BLaER1 treated with 17β-estradiol and CSF1 and Interleukin-3, amounts not matched to agents 10 nM and 100 nM (cell line): ENCODE data around the gene KIAA1958.
"Not testable (repeated sequence)": the region's sequence is repeated elsewhere in the genome, so short reads cannot be mapped to it uniquely, and the experiment has no call there.

Source experiments
- H3K27ac ChIP-seq, 11 experiments: shearing (Covaris generic); formaldehyde crosslinking; 2 replicates each; pipeline ENCODE4 v1.8.1; 2022
- H3K27me3 ChIP-seq, 11 experiments: shearing (Covaris generic); formaldehyde crosslinking; 2 replicates each; pipeline ENCODE4 v1.8.1; 2022
- H3K36me3 ChIP-seq, 11 experiments: shearing (Covaris generic); formaldehyde crosslinking; 2 replicates each; pipeline ENCODE4 v1.8.1; 2022
- H3K4me1 ChIP-seq, 10 experiments: shearing (Covaris generic); formaldehyde crosslinking; 2 replicates each; pipeline ENCODE4 v1.8.1; 2022
- H3K4me2 ChIP-seq, 11 experiments: shearing (Covaris generic); formaldehyde crosslinking; 2 replicates each; pipeline ENCODE4 v1.8.1; 2022
- H3K4me3 ChIP-seq, 10 experiments: shearing (Covaris generic); formaldehyde crosslinking; 2 replicates each; pipeline ENCODE4 v1.8.1; 2022
- H3K9ac ChIP-seq, 11 experiments: shearing (Covaris generic); formaldehyde crosslinking; 2 replicates each; pipeline ENCODE4 v1.8.1; 2022
- H3K9me3 ChIP-seq, 11 experiments: shearing (Covaris generic); formaldehyde crosslinking; replicated peaks in 1 of 11; 2 replicates each; pipeline ENCODE4 v1.8.1; 2022
- H4K20me1 ChIP-seq, 11 experiments: shearing (Covaris generic); formaldehyde crosslinking; 2 replicates each; pipeline ENCODE4 v1.8.1; 2022
- Cebpa-rat ChIP-seq, 11 experiments: shearing (Covaris generic); IDR thresholded peaks; 2 replicates each; pipeline ENCODE4 v1.8.1; 2022

Gene KIAA1958

GRCh38 chr9:112571624-112572355 is 85.2 kb downstream of the KIAA1958 start:
- peaks cover 0 to 47% (median 14%) of the 10 kb centered on the region in 11 experiments; a peak in 12 of 22 replicates for H4K20me1 ChIP-seq
- peaks cover 0 to 15% (median 8%) of the 10 kb centered on the region in 10 experiments; a peak in 6 of 20 replicates for H3K4me1 ChIP-seq
- peak overlapping the region in 2 of 11 experiments; percentile 8 to 13; a peak in 2 of 22 replicates for H3K4me2 ChIP-seq
- no peak overlapping the region for H3K9ac ChIP-seq
- H3K36me3 ChIP-seq = peaks cover 17 to 45% (median 36%) of the 10 kb centered on the region in 11 experiments
- no peak overlapping the region for H3K4me3 ChIP-seq
- no peak overlapping the region for H3K27ac ChIP-seq
- TF ChIP-seq Cebpa-rat (IDR thresholded peaks at IDR 0.05) = no peak
- peaks cover 0 to 11% (median 0%) of the 10 kb centered on the region in 11 experiments; a peak in 2 of 22 replicates for H3K9me3 ChIP-seq
- H3K27me3 ChIP-seq = no peaks in the 10 kb centered on the region

GRCh38 chr9:112572416-112572815 is 85.8 kb downstream of the KIAA1958 start:
- peaks cover 0 to 15% (median 8%) of the 10 kb centered on the region in 10 experiments; a peak in 6 of 20 replicates for H3K4me1 ChIP-seq
- no peak overlapping the region for H3K9ac ChIP-seq
- no peaks in the 10 kb centered on the region for H3K27me3 ChIP-seq
- H3K9me3 ChIP-seq = peaks cover 0 to 11% (median 0%) of the 10 kb centered on the region in 11 experiments; a peak in 2 of 22 replicates
- TF ChIP-seq Cebpa-rat (IDR thresholded peaks at IDR 0.05) = no peak
- no peak overlapping the region for H3K4me3 ChIP-seq
- H3K27ac ChIP-seq = no peak overlapping the region
- peaks cover 17 to 48% (median 36%) of the 10 kb centered on the region in 11 experiments for H3K36me3 ChIP-seq
- H4K20me1 ChIP-seq = peaks cover 0 to 47% (median 14%) of the 10 kb centered on the region in 11 experiments; a peak in 12 of 22 replicates
- H3K4me2 ChIP-seq = peak overlapping the region in 2 of 11 experiments; percentile 7 to 8; a peak in 3 of 22 replicates

- no peak overlapping the region for H3K27ac ChIP-seq
- peaks cover 17 to 53% (median 37%) of the 10 kb centered on the region in 11 experiments for H3K36me3 ChIP-seq
- H3K27me3 ChIP-seq = no peaks in the 10 kb centered on the region
- H3K4me3 ChIP-seq = no peak overlapping the region
- TF ChIP-seq Cebpa-rat (IDR thresholded peaks at IDR 0.05) = no peak
- H3K9me3 ChIP-seq = peaks cover 0 to 11% (median 0%) of the 10 kb centered on the region in 11 experiments; a peak in 2 of 22 replicates
- H3K9ac ChIP-seq = no peak overlapping the region
- peaks cover 0 to 39% (median 14%) of the 10 kb centered on the region in 11 experiments; a peak in 12 of 22 replicates for H4K20me1 ChIP-seq
- H3K4me1 ChIP-seq = peaks cover 0 to 15% (median 8%) of the 10 kb centered on the region in 10 experiments; a peak in 6 of 20 replicates
- H3K4me2 ChIP-seq = no peak overlapping the region
Measured at GRCh38 chr9:112574008-112574407, 87.4 kb downstream of the KIAA1958 start.

- Histone ChIP-seq H3K27me3 (no peaks in the 10 kb centered on the region), H3K9ac (no peak overlapping the region), H3K4me3 (no peak overlapping the region), H3K36me3 (peaks cover 17 to 55% (median 39%) of the 10 kb centered on the region in 11 experiments), H3K4me1 (peaks cover 0 to 15% (median 8%) of the 10 kb centered on the region in 10 experiments; a peak in 6 of 20 replicates), H4K20me1 (peaks cover 0 to 28% (median 14%) of the 10 kb centered on the region in 11 experiments; a peak in 11 of 22 replicates), H3K27ac (no peak overlapping the region), H3K9me3 (peaks cover 0 to 11% (median 0%) of the 10 kb centered on the region in 11 experiments; a peak in 2 of 22 replicates), H3K4me2 (no peak overlapping the region)
- TF ChIP-seq Cebpa-rat (IDR thresholded peaks at IDR 0.05) = no peak
Measured at GRCh38 chr9:112575107-112575506, 88.5 kb downstream of the KIAA1958 start.

GRCh38 chr9:112581469-112582176 is 95.0 kb downstream of the KIAA1958 start:
- Histone ChIP-seq H3K27me3 (no peaks in the 10 kb centered on the region), H3K36me3 (peaks cover 4 to 60% (median 16%) of the 10 kb centered on the region in 11 experiments; a peak in 19 of 22 replicates), H3K4me3 (no peak overlapping the region), H3K4me1 (no peaks in the 10 kb centered on the region), H3K9ac (no peak overlapping the region), H3K4me2 (no peak overlapping the region), H4K20me1 (peaks cover 0 to 6% (median 0%) of the 10 kb centered on the region in 11 experiments; a peak in 2 of 22 replicates), H3K9me3 (peaks cover 0 to 1% (median 0%) of the 10 kb centered on the region in 11 experiments; a peak in 1 of 22 replicates), H3K27ac (no peak overlapping the region)
- no peak for TF ChIP-seq Cebpa-rat (IDR thresholded peaks at IDR 0.05)

- Histone ChIP-seq H3K36me3 (peaks cover 4 to 50% (median 14%) of the 10 kb centered on the region in 11 experiments; a peak in 16 of 22 replicates), H3K4me2 (no peak overlapping the region), H3K9ac (no peak overlapping the region), H3K27ac (no peak overlapping the region), H3K4me3 (no peak overlapping the region), H4K20me1 (peaks cover 0 to 6% (median 0%) of the 10 kb centered on the region in 11 experiments; a peak in 2 of 22 replicates), H3K27me3 (no peaks in the 10 kb centered on the region), H3K4me1 (no peaks in the 10 kb centered on the region), H3K9me3 (no peaks in the 10 kb centered on the region)
- no peak for TF ChIP-seq Cebpa-rat (IDR thresholded peaks at IDR 0.05)
Measured at GRCh38 chr9:112582371-112583262, 96.0 kb downstream of the KIAA1958 start.

- Histone ChIP-seq H3K9me3 (no peaks in the 10 kb centered on the region), H3K27ac (no peak overlapping the region), H3K4me1 (no peaks in the 10 kb centered on the region), H3K36me3 (peaks cover 0 to 26% (median 7%) of the 10 kb centered on the region in 11 experiments; a peak in 14 of 22 replicates), H3K9ac (no peak overlapping the region), H3K27me3 (no peaks in the 10 kb centered on the region), H3K4me2 (no peak overlapping the region), H4K20me1 (peaks cover 0 to 6% (median 0%) of the 10 kb centered on the region in 11 experiments; a peak in 2 of 22 replicates), H3K4me3 (no peak overlapping the region)
- no peak for TF ChIP-seq Cebpa-rat (IDR thresholded peaks at IDR 0.05)
Measured at GRCh38 chr9:112586599-112587155, 100.0 kb downstream of the KIAA1958 start.

GRCh38 chr9:112591875-112592274 is 105.2 kb downstream of the KIAA1958 start:
- H3K9ac ChIP-seq, H3K27me3 ChIP-seq, H3K4me1 ChIP-seq, H4K20me1 ChIP-seq, H3K27ac ChIP-seq, H3K9me3 ChIP-seq, H3K4me2 ChIP-seq, H3K4me3 ChIP-seq: not testable (repeated sequence)
- H3K36me3 ChIP-seq = peaks cover 0 to 13% (median 7%) of the 10 kb centered on the region in 11 experiments; a peak in 10 of 22 replicates
